ENCODE results near the gene TRDN. TPM values are rescaled to one million over a fixed set of nuclear protein-coding genes. Genes with fewer than 3 reads are reported as not detected.

The TRDN gene
- total RNA-seq, 1 donor: not detected

GRCh38 chr6:123541462-123541861 lies 95.3 kb downstream of the TRDN start:
- no peak overlapping the region for H3K4me2 ChIP-seq (ENCODE audit: insufficient read depth, low read length)
- no peaks in the 10 kb centered on the region for H3K79me2 ChIP-seq (ENCODE audit: insufficient read depth, low read length)
- no peaks in the 10 kb centered on the region for H3K36me3 ChIP-seq (ENCODE audit: insufficient read depth, low read length)
- DNase-seq (ENCODE audit: insufficient read length, low spot score, missing footprints): no peak
- no peaks in the 10 kb centered on the region for H3K9me3 ChIP-seq (ENCODE audit: low read depth, low read length)
- H4K20me1 ChIP-seq (ENCODE audit: insufficient read depth, low read length): no peaks in the 10 kb centered on the region
- no peak overlapping the region for H2AFZ ChIP-seq (ENCODE audit: low read length)
- no peaks in the 10 kb centered on the region for H3K4me1 ChIP-seq (ENCODE audit: insufficient read depth, low read length)
- no peaks in the 10 kb centered on the region for H3K27me3 ChIP-seq (ENCODE audit: insufficient read depth, low read length)
- H3K4me3 ChIP-seq (ENCODE audit: insufficient read depth, low read length): no peak overlapping the region
- H3K27ac ChIP-seq (ENCODE audit: low read depth, low read length): no peak overlapping the region
- no peak for TF ChIP-seq CTCF (IDR thresholded peaks at IDR 0.05; ENCODE audit: extremely low read depth, low read depth, low read length)

GRCh38 chr6:123533862-123534648 lies 102.7 kb downstream of the TRDN start:
- H3K27me3 ChIP-seq (ENCODE audit: insufficient read depth, low read length): no peaks in the 10 kb centered on the region
- TF ChIP-seq CTCF (IDR thresholded peaks at IDR 0.05; ENCODE audit: extremely low read depth, low read depth, low read length): no peak
- no peaks in the 10 kb centered on the region for H3K9me3 ChIP-seq (ENCODE audit: low read depth, low read length)
- H4K20me1 ChIP-seq (ENCODE audit: insufficient read depth, low read length): no peaks in the 10 kb centered on the region
- no peak overlapping the region for H3K4me3 ChIP-seq (ENCODE audit: insufficient read depth, low read length)
- H3K4me1 ChIP-seq (ENCODE audit: insufficient read depth, low read length): no peaks in the 10 kb centered on the region
- H3K4me2 ChIP-seq (ENCODE audit: insufficient read depth, low read length): no peak overlapping the region
- H3K27ac ChIP-seq (ENCODE audit: low read depth, low read length): no peak overlapping the region
- H3K79me2 ChIP-seq (ENCODE audit: insufficient read depth, low read length): no peaks in the 10 kb centered on the region
- no peaks in the 10 kb centered on the region for H3K36me3 ChIP-seq (ENCODE audit: insufficient read depth, low read length)
- DNase-seq (ENCODE audit: insufficient read length, low spot score, missing footprints): no peak
- H2AFZ ChIP-seq (ENCODE audit: low read length): no peak overlapping the region

GRCh38 chr6:123529843-123530242 lies 106.9 kb downstream of the TRDN start:
- H3K27me3 ChIP-seq (ENCODE audit: insufficient read depth, low read length): no peaks in the 10 kb centered on the region
- no peaks in the 10 kb centered on the region for H3K4me1 ChIP-seq (ENCODE audit: insufficient read depth, low read length)
- H2AFZ ChIP-seq (ENCODE audit: low read length): no peak overlapping the region
- DNase-seq (ENCODE audit: insufficient read length, low spot score, missing footprints): no peak
- no peak overlapping the region for H3K4me2 ChIP-seq (ENCODE audit: insufficient read depth, low read length)
- H3K79me2 ChIP-seq (ENCODE audit: insufficient read depth, low read length): no peaks in the 10 kb centered on the region
- H3K27ac ChIP-seq (ENCODE audit: low read depth, low read length): no peak overlapping the region
- H3K9me3 ChIP-seq (ENCODE audit: low read depth, low read length): no peaks in the 10 kb centered on the region
- no peak for TF ChIP-seq CTCF (IDR thresholded peaks at IDR 0.05; ENCODE audit: extremely low read depth, low read depth, low read length)
- H3K4me3 ChIP-seq (ENCODE audit: insufficient read depth, low read length): no peak overlapping the region
- no peaks in the 10 kb centered on the region for H4K20me1 ChIP-seq (ENCODE audit: insufficient read depth, low read length)
- H3K36me3 ChIP-seq (ENCODE audit: insufficient read depth, low read length): no peaks in the 10 kb centered on the region

- Histone ChIP-seq H3K4me1 (ENCODE audit: insufficient read depth, low read length) (no peaks in the 10 kb centered on the region), H3K4me2 (ENCODE audit: insufficient read depth, low read length) (no peak overlapping the region), H3K27ac (ENCODE audit: low read depth, low read length) (no peak overlapping the region), H4K20me1 (ENCODE audit: insufficient read depth, low read length) (no peaks in the 10 kb centered on the region), H2AFZ (ENCODE audit: low read length) (no peak overlapping the region), H3K27me3 (ENCODE audit: insufficient read depth, low read length) (no peaks in the 10 kb centered on the region), H3K36me3 (ENCODE audit: insufficient read depth, low read length) (no peaks in the 10 kb centered on the region), H3K4me3 (ENCODE audit: insufficient read depth, low read length) (no peak overlapping the region), H3K79me2 (ENCODE audit: insufficient read depth, low read length) (no peaks in the 10 kb centered on the region), H3K9me3 (ENCODE audit: low read depth, low read length) (no peaks in the 10 kb centered on the region)
- no peak for DNase-seq (ENCODE audit: insufficient read length, low spot score, missing footprints)
- TF ChIP-seq CTCF (IDR thresholded peaks at IDR 0.05; ENCODE audit: extremely low read depth, low read depth, low read length): no peak
Measured at GRCh38 chr6:123529058-123529457, 107.7 kb downstream of the TRDN start.
